Measurements from ENCODE around the gene SREK1. TPM values are rescaled to one million over a fixed set of nuclear protein-coding genes. Genes with fewer than 3 reads are reported as not detected.

SREK1 gene
- total and polyA plus RNA-seq, 9 of the 15 experiments (the other 6 are each of a cell fraction or from before 2014, with no cell fraction given): 40.8 to 128 (median 81.9) TPM

DNA sequence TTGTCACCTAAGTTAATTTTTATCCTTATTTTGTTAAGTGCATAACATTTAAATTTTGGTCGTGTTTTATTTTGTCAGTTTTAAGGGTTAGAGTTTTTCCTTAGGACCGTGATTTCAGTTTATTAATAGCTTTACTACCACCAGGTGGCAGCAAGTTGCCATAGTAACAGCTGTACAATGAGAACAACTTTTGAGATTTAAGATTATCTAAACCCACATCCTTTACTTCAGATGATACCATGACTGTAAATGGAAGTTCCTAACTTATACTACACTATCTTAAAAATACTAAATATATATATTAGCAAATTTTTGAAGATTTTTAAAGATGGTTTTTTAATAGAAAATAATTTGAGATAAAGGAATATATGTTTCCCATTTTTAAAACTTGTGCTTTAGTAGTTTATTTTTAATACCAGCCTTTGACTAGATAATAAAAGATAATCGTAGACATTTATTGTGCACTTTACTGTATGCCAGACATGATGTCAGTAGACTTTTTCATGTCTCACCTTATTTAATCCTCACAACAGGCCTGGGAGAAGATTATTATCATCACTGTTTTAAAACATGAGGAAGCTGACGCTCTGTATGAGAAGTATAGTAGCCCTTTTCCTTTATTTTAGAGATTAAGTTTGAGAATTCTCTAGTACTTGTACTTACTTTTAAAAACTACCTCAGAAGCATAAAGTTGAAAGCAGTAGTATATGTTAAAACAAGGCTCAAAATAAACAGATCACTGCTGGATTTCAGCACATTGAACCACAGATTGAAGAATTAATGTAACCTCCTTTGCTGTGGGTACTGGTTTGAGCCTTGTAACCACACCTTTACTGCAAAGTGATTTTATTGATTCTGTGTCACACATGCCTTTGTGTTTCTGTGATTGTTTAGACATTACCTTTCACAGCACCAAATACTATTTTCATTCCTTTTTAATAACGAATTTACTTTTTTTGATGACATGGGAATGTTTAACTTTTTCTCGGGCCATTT lies 27.5 kb downstream of the SREK1 start (continued):
- TF ChIP-seq, protein P1, sequence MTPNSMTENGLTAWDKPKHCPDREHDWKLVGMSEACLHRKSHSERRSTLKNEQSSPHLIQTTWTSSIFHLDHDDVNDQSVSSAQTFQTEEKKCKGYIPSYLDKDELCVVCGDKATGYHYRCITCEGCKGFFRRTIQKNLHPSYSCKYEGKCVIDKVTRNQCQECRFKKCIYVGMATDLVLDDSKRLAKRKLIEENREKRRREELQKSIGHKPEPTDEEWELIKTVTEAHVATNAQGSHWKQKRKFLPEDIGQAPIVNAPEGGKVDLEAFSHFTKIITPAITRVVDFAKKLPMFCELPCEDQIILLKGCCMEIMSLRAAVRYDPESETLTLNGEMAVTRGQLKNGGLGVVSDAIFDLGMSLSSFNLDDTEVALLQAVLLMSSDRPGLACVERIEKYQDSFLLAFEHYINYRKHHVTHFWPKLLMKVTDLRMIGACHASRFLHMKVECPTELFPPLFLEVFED (CRISPR knock-in tag; conservative IDR thresholded peaks at IDR 0.05): no peak
- TF ChIP-seq BCL6 (CRISPR knock-in tag; IDR thresholded peaks at IDR 0.05): no peak
- no peak for TF ChIP-seq ZNF589 (CRISPR knock-in tag; IDR thresholded peaks at IDR 0.05; ENCODE audit: low read depth)
- TF ChIP-seq U2AF1 (optimal IDR thresholded peaks at IDR 0.05; ENCODE audit: low read depth, low read length): no peak
- TF ChIP-seq CBFA2T3 (IDR thresholded peaks at IDR 0.05): no peak
- TF ChIP-seq, protein P2, sequence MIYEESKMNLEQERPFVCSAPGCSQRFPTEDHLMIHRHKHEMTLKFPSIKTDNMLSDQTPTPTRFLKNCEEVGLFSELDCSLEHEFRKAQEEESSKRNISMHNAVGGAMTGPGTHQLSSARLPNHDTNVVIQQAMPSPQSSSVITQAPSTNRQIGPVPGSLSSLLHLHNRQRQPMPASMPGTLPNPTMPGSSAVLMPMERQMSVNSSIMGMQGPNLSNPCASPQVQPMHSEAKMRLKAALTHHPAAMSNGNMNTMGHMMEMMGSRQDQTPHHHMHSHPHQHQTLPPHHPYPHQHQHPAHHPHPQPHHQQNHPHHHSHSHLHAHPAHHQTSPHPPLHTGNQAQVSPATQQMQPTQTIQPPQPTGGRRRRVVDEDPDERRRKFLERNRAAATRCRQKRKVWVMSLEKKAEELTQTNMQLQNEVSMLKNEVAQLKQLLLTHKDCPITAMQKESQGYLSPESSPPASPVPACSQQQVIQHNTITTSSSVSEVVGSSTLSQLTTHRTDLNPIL (CRISPR knock-in tag; IDR thresholded peaks at IDR 0.05): no peak
- no peak for TF ChIP-seq ZNF584 (CRISPR knock-in tag; IDR thresholded peaks at IDR 0.05; ENCODE audit: low read depth)
- TF ChIP-seq, protein P3, sequence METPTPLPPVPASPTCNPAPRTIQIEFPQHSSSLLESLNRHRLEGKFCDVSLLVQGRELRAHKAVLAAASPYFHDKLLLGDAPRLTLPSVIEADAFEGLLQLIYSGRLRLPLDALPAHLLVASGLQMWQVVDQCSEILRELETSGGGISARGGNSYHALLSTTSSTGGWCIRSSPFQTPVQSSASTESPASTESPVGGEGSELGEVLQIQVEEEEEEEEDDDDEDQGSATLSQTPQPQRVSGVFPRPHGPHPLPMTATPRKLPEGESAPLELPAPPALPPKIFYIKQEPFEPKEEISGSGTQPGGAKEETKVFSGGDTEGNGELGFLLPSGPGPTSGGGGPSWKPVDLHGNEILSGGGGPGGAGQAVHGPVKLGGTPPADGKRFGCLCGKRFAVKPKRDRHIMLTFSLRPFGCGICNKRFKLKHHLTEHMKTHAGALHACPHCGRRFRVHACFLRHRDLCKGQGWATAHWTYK (CRISPR knock-in tag; IDR thresholded peaks at IDR 0.05): no peak
- TF ChIP-seq, protein P4, sequence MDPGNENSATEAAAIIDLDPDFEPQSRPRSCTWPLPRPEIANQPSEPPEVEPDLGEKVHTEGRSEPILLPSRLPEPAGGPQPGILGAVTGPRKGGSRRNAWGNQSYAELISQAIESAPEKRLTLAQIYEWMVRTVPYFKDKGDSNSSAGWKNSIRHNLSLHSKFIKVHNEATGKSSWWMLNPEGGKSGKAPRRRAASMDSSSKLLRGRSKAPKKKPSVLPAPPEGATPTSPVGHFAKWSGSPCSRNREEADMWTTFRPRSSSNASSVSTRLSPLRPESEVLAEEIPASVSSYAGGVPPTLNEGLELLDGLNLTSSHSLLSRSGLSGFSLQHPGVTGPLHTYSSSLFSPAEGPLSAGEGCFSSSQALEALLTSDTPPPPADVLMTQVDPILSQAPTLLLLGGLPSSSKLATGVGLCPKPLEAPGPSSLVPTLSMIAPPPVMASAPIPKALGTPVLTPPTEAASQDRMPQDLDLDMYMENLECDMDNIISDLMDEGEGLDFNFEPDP (CRISPR knock-in tag; IDR thresholded peaks at IDR 0.05): no peak
